LNCAP (cell line): ENCODE results near the gene PSMB4.
A peak's percentile ranks its signal among the peaks of the same experiment; 100 is the strongest.

Experiments used
- CTCF ChIP-seq: fragments of 450-650 bp; IDR thresholded peaks from 2 replicates; pipeline ENCODE4 v1.5.1; 2017; ENCODE audit warnings: mild to moderate bottlenecking

The PSMB4 gene

GRCh38 chr1:151418081-151418480, 18.7 kb downstream of the PSMB4 start:
- no peak for TF ChIP-seq CTCF

- TF ChIP-seq CTCF, result no peak
These were observed 20.4 kb downstream of the PSMB4 start for GRCh38 chr1:151419819-151420218.

GRCh38 chr1:151425103-151425502, 25.7 kb downstream of the PSMB4 start:
- no peak for TF ChIP-seq CTCF

- no peak for TF ChIP-seq CTCF
These were observed 28.7 kb downstream of the PSMB4 start for GRCh38 chr1:151428068-151428467.

- TF ChIP-seq CTCF, result no peak
These were observed 35.8 kb downstream of the PSMB4 start for GRCh38 chr1:151435174-151435573.

- no peak for TF ChIP-seq CTCF
These were observed 37.6 kb downstream of the PSMB4 start for GRCh38 chr1:151436985-151437384.

- peak; percentile 93 for TF ChIP-seq CTCF
These were observed 44.7 kb downstream of the PSMB4 start for GRCh38 chr1:151443846-151444782.
